Measurements from ENCODE around the gene ACIN1. TPM values are rescaled to one million over a fixed set of nuclear protein-coding genes. Genes with fewer than 3 reads are reported as not detected.

Gene ACIN1
- total RNA-seq, 2 experiments from 2014 or later = 132 to 139 TPM

DNA sequence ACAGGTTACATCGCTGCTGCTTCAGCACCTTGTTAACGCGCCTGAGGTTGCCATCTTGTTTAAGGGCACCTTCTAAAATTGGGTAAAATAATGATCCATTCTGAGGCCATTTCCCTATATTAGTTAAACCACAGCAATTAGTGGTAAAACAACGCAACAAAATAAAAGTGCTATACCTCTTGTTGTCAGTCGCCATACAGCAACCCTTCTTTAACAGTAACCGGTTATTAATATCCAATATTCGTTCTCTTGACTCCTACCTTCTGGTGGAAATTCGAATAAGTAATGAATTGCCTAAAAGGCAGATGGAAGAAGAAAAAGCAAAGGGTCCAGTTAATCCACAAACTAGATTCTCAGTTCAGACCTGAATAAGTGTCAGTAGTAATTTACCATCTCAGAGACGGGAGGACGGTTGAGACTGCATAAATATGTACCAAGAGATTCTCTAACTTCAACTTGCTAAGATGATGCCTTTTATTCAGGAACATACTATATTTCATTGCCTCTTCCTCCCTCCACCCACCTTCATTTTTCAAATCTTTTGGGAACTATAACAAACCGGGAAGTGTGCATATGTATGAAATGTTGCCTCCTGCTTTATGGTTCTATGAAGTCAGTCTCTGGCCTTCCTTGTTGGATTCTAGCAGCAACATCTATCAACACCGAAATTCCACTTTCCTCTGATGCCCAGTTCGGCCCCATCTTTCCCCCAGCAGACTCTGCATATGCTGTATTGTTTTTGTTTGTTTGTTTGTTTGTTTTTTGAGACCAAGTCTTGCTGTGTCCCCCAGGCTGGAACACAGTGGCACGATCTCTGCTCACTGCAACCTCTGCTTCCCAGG lies 59.4 kb downstream of the ACIN1 start:
- intact Hi-C loops (cut with micrococcal nuclease) = no loop called here
- Mint-ChIP-seq H3K4me3 (peak overlapping the region; percentile 92), H3K27ac (peak overlapping the region; percentile 98), H3K27me3 (no peaks in the 10 kb centered on the region), H3K4me1 (ENCODE audit: low read depth) (peaks cover 31% of the 10 kb centered on the region), H3K9me3 (peaks cover 2% of the 10 kb centered on the region), H3K36me3 (ENCODE audit: low read depth) (peaks cover 32% of the 10 kb centered on the region)
- DNase-seq = no peak
- ChIA-PET CTCF (interaction anchor here (1.0 to 2.8 kb wide), 3 partner anchors 29 to 53 kb away, joined by 3 to 14 read pairs (median 4); partner anchors contain the start of gene AJUBA), POLR2A (interaction anchor here (1.8 to 2.5 kb wide), 3 partner anchors 10 to 54 kb away, joined by 6 to 19 read pairs (median 10); partner anchors contain the start of gene AJUBA)
- TF ChIP-seq, protein P1, sequence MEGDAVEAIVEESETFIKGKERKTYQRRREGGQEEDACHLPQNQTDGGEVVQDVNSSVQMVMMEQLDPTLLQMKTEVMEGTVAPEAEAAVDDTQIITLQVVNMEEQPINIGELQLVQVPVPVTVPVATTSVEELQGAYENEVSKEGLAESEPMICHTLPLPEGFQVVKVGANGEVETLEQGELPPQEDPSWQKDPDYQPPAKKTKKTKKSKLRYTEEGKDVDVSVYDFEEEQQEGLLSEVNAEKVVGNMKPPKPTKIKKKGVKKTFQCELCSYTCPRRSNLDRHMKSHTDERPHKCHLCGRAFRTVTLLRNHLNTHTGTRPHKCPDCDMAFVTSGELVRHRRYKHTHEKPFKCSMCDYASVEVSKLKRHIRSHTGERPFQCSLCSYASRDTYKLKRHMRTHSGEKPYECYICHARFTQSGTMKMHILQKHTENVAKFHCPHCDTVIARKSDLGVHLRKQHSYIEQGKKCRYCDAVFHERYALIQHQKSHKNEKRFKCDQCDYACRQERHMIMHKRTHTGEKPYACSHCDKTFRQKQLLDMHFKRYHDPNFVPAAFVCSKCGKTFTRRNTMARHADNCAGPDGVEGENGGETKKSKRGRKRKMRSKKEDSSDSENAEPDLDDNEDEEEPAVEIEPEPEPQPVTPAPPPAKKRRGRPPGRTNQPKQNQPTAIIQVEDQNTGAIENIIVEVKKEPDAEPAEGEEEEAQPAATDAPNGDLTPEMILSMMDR (IDR thresholded peaks at IDR 0.05) = no peak
- no peak for ATAC-seq

DNA sequence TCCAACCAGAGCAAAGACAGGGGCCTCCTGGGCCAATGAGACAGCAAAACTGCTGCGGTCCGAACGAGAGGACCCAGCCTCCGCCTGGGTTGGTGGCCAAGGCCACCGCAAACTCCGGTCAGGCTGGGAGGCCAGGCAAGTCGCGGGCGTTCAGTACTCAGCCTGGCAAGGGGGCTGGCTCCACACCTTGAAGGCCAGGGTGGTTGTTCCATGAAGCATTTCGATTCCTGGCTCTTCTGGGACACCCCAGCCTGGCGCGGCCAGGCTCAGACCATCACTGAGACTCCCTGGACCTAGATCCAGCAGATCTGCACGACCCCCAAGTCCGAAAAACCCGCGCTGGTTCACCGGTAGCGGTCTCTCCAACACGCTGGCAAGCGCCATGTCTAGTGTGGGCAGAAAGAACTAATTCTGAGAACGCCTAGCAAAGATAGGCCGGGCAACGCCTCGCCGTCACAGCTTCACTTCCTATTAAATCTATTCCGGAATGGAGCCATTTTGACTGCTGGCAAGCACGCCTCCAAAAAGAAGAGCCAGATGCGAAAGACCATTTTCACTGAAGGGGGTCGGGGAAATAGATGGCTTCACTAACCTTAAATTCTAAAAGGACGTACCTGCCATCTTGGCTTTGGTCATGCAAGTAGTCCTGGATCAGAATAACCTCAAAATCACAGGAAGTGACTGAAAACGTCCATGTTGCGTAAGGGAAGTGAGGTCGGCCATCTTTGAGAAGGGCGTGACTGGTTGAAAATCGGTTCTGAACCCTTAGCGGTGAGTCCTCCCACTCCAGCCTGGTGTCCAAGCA lies 60.2 kb downstream of the ACIN1 start, which contains the start of gene PSMB5:
TSS of gene PSMB5 (minus strand) at position 403 of the 805 bp plus-strand sequence. CDS start at position 384, 19 bp downstream.
- DNase-seq (peak; percentile 96), ATAC-seq (peak; percentile 96)
- intact Hi-C loops (cut with micrococcal nuclease) = loop anchor here (1.0 kb wide), 1 partner anchor 27 kb away; no protein-coding TSS in a partner anchor
- H3K27me3 Mint-ChIP-seq = no peaks in the 10 kb centered on the region
- ChIA-PET CTCF (interaction anchor here (1.0 to 7.5 kb wide), 5 partner anchors 22 to 61 kb away, joined by 3 to 29 read pairs (median 5); partner anchors contain the start of genes AJUBA and CDH24), POLR2A (interaction anchor here (0.6 to 2.5 kb wide), 7 partner anchors 8 to 1631 kb away, joined by 3 to 19 read pairs (median 4); partner anchors contain the start of gene AJUBA)
- TF ChIP-seq, protein P1 (IDR thresholded peaks at IDR 0.05) = no peak
- H3K4me3 Mint-ChIP-seq = peak within 1 kb of the TSS; percentile 92
- peak within 1 kb of the TSS; percentile 98 for H3K27ac Mint-ChIP-seq
- H3K9me3 Mint-ChIP-seq = peaks cover 2% of the 10 kb centered on the region
- peaks cover 31% of the 10 kb centered on the region for H3K4me1 Mint-ChIP-seq (ENCODE audit: low read depth)
- H3K36me3 Mint-ChIP-seq (ENCODE audit: low read depth) = peaks cover 32% of the 10 kb centered on the region

DNA sequence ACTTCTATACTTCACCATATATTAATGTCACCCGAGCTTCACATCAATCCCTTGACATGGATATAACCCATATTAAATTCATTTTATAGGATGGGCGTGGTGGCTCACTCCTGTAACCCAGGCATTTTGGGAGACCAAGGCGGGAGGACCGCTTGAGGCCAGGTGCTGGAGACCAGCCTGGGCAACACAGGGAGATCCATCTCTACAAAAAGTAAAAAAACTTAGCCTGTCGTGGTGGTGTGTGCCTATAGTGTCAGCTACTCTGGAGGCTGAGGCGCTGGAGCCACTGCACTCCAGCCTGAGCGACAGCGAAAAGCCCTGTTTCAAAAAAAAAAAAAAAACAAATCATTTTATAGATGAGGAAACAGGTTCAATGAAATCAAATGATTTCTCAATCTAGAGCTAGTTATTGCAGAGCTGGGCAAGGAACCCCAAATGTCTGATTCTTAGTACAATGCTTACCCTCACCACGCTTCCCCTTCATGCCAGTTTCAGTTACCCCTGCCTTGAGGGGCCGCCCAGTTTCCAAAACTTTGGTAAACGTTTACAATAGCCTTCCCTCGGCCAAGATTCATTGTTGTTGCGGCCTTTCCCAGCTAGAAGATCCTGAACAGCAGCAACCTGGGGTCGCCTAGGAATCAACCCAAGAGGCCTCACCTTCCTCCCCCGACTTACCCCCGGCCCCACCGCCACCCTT lies 61.0 kb downstream of the ACIN1 start:
- Mint-ChIP-seq H3K36me3 (ENCODE audit: low read depth) (peaks cover 38% of the 10 kb centered on the region), H3K27me3 (no peaks in the 10 kb centered on the region), H3K9me3 (peaks cover 2% of the 10 kb centered on the region), H3K4me1 (ENCODE audit: low read depth) (peaks cover 37% of the 10 kb centered on the region), H3K27ac (peak overlapping the region; percentile 98), H3K4me3 (peak overlapping the region; percentile 92)
- DNase-seq = peak; percentile 35
- ATAC-seq = no peak
- intact Hi-C loops (cut with micrococcal nuclease) = loop anchor here (1.0 kb wide), 1 partner anchor 27 kb away; no protein-coding TSS in a partner anchor
- ChIA-PET CTCF (interaction anchor here (0.9 to 7.5 kb wide), 12 partner anchors 8 to 61 kb away, joined by 3 to 29 read pairs (median 5); partner anchors contain the start of genes AJUBA, CDH24 and PSMB11), POLR2A (interaction anchor here (0.6 to 2.5 kb wide), 12 partner anchors 9 to 1631 kb away, joined by 3 to 19 read pairs (median 3); partner anchors contain the start of gene AJUBA)
- TF ChIP-seq, protein P1 (IDR thresholded peaks at IDR 0.05) = no peak

DNA sequence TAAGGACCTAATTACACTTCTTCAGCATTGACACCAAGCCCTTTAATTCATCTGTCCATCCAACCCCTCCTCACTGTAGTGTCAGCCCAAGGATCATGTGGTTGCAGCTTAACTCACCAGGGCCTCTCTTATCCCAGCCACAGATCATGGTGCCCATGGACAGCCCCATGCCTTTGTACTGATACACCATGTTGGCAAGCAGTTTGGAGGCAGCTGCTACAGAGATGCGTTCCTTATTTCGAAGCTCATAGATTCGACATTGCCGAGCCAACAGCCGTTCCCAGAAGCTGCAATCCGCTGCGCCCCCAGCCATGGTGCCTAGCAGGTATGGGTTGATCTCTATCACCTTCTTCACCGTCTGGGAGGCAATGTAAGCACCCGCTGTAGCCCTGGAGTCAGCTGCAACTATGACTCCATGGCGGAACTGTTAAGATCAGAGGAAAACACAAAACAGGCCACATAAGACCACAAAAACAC lies 61.6 kb downstream of the ACIN1 start:
- no peak for DNase-seq
- Mint-ChIP-seq H3K9me3 (peaks cover 2% of the 10 kb centered on the region), H3K27ac (peak overlapping the region; percentile 98), H3K27me3 (no peaks in the 10 kb centered on the region), H3K4me1 (ENCODE audit: low read depth) (peaks cover 41% of the 10 kb centered on the region), H3K36me3 (ENCODE audit: low read depth) (peaks cover 42% of the 10 kb centered on the region), H3K4me3 (peak overlapping the region; percentile 92)
- ChIA-PET POLR2A (interaction anchor here (0.6 to 2.5 kb wide), 10 partner anchors 8 to 118 kb away, joined by 3 to 19 read pairs (median 4); partner anchors contain the start of gene AJUBA), CTCF (interaction anchor here (0.7 to 7.5 kb wide), 12 partner anchors 8 to 60 kb away, joined by 3 to 29 read pairs (median 5); partner anchors contain the start of genes CDH24 and PSMB11)
- TF ChIP-seq, protein P1 (IDR thresholded peaks at IDR 0.05) = no peak
- no peak for ATAC-seq
- intact Hi-C loops (cut with micrococcal nuclease) = no loop called here

Data from activated CD8-positive, alpha-beta T cell treated with anti-CD3 and anti-CD28 coated beads for 36 hours (primary cell).